ENCODE results near the gene SLC35F6. TPM values are rescaled to one million over a fixed set of nuclear protein-coding genes. Genes with fewer than 3 reads are reported as not detected.
A peak's percentile ranks its signal among the peaks of the same experiment; 100 is the strongest.

Gene SLC35F6
- total and polyA plus RNA-seq, 9 of the 15 experiments (the other 6 are each of a cell fraction or from before 2014, with no cell fraction given), result 11.9 to 47.3 (median 22.5) TPM

- no peak for TF ChIP-seq ZHX1 (conservative IDR thresholded peaks at IDR 0.05; ENCODE audit: low read length)
- no peak for TF ChIP-seq PBX2 (CRISPR knock-in tag; IDR thresholded peaks at IDR 0.05; ENCODE audit: low read depth)
- TF ChIP-seq PBX2 (tag; conservative IDR thresholded peaks at IDR 0.05; ENCODE audit: low read depth), result no peak
- no peak for TF ChIP-seq RBM34 (IDR thresholded peaks at IDR 0.05; ENCODE audit: borderline replicate concordance, insufficient read depth, low read length)
- TF ChIP-seq TCF3 (CRISPR knock-in tag; IDR thresholded peaks at IDR 0.05), result peak; percentile 95
- peak; percentile 99 for TF ChIP-seq ZNF592 (IDR thresholded peaks at IDR 0.05)
- TF ChIP-seq EP300 (IDR thresholded peaks at IDR 0.05; ENCODE audit: low read length), result peak; percentile 92
- peak; percentile 49 for TF ChIP-seq CREB1 (IDR thresholded peaks at IDR 0.05)
- TF ChIP-seq CREB1 (CRISPR knock-in tag; IDR thresholded peaks at IDR 0.05), result peak; percentile 65
- no peak for TF ChIP-seq ZNF277 (CRISPR knock-in tag; IDR thresholded peaks at IDR 0.05; ENCODE audit: borderline replicate concordance)
- TF ChIP-seq ZBTB8A (IDR thresholded peaks at IDR 0.05; ENCODE audit: partially characterized antibody), result no peak
- TF ChIP-seq TBL1XR1 (IDR thresholded peaks at IDR 0.05; ENCODE audit: low read length in 2 of 2), result peak; percentile 34 to 87; a peak in 3 of 4 replicates
- TF ChIP-seq ARID1B (IDR thresholded peaks at IDR 0.05), result peak; percentile 95
- no peak for TF ChIP-seq GTF2E2 (tag; IDR thresholded peaks at IDR 0.05)
- no peak for TF ChIP-seq ZSCAN29 (IDR thresholded peaks at IDR 0.05)
- no peak for TF ChIP-seq ZNF232 (CRISPR knock-in tag; IDR thresholded peaks at IDR 0.05)
Measured at GRCh38 chr2:26769089-26769761, 5.1 kb downstream of the SLC35F6 start (continued).

Data from K562 (cell line).